Liver (tissue), 2 donors: Measurements from ENCODE around the gene PARP15.

Experiments used
- CTCF ChIP-seq: fragments of 150-350 bp; IDR thresholded peaks from 2 replicates; pipeline ENCODE4 v1.5.1; 2017; ENCODE audit warnings: improper control_type of control experiment, low read depth, low read length; ENCODE audit not compliant: missing input control
- MAX ChIP-seq: IDR thresholded peaks from 2 replicates; pipeline ENCODE4 v1.6.1; 2016; ENCODE audit warnings: antibody characterized with exemption
- donor health status: healthy.

- TF ChIP-seq CTCF: no peak
- TF ChIP-seq MAX: no peak
Observed at GRCh38 chr3:122558605-122559004, 18.8 kb upstream of the PARP15 start.
